Naive thymus-derived CD8-positive, alpha-beta T cell (primary cell): ENCODE data around the gene CYFIP2. TPM values are rescaled to one million over a fixed set of nuclear protein-coding genes. Genes with fewer than 3 reads are reported as not detected.
A peak's percentile ranks its signal among the peaks of the same experiment; 100 is the strongest.

Experiments used
- ATAC-seq, 2 donors: fragments of 150-1000 bp; cut with Tn5 transposase in 1 of 2; sonication (Bioruptor Pico), chemical (Tn5 transposase) in 1 of 2; 1 replicate in 1 of 2; 2 replicates in 1 of 2; pipeline ENCODE4 v1.10.0; 2021; ENCODE audit warnings: mild to moderate bottlenecking in 2 of 2, moderate library complexity in 2 of 2
- POLR2A ChIA-PET: fragments of 350-600 bp; sonication (Branson Sonifier 250); formaldehyde crosslinking; loops from one replicate; lab custom pipeline; 2021; ENCODE audit warnings: antibody characterized with exemption; lab: Charles Lee
- DNase-seq, 10 donors: peaks; one replicate each; pipeline versions ENCODE4 v3.0.0 to v3.0.0-alpha.2; 2020 to 2022
- H3K27ac Mint-ChIP-seq, 10 donors: one replicate each; pipeline ENCODE4 v1.8.0; 2020 to 2022; ENCODE audit warnings: mild to moderate bottlenecking in 10 of 10, mixed read lengths in 10 of 10, moderate library complexity in 4 of 10, inconsistent platforms in 1 of 10
- H3K27me3 Mint-ChIP-seq, 5 donors: one replicate each; pipeline ENCODE4 v1.8.0; 2021 to 2022; ENCODE audit warnings: mixed read lengths in 5 of 5
- H3K36me3 Mint-ChIP-seq, 3 donors: one replicate each; pipeline ENCODE4 v1.8.0; 2020 to 2022; ENCODE audit warnings: mixed read lengths in 3 of 3, mild to moderate bottlenecking in 2 of 3, inconsistent platforms in 1 of 3
- H3K4me1 Mint-ChIP-seq, 4 donors: one replicate each; pipeline ENCODE4 v1.8.0; 2021 to 2022; ENCODE audit warnings: mixed read lengths in 4 of 4
- H3K4me3 Mint-ChIP-seq, 10 donors: one replicate each; pipeline ENCODE4 v1.8.0; 2020 to 2022; ENCODE audit warnings: mild to moderate bottlenecking in 10 of 10, mixed read lengths in 10 of 10, moderate library complexity in 6 of 10, inconsistent platforms in 1 of 10
- H3K9me3 Mint-ChIP-seq, 9 donors: one replicate each; pipeline ENCODE4 v1.8.0; 2020 to 2022; ENCODE audit warnings: mixed read lengths in 9 of 9, mild to moderate bottlenecking in 3 of 9, inconsistent platforms in 1 of 9, moderate library complexity in 1 of 9
- polyA plus RNA-seq, 3 donors: library from polyadenylated mRNA; unstranded; fragments of 300-500 nt; fragmentation: Illumina TruSeq; gene quantifications; one replicate each; pipeline ENCODE4 v1.2.3, GENCODE V29; 2021
- total RNA-seq, 8 experiments: library from RNA in 2 of 8; stranded (reverse) in 2 of 8; gene quantifications; one replicate each; pipeline ENCODE4 v1.2.3 and lab custom pipeline; 2021 to 2026

The CYFIP2 gene
- total and polyA plus RNA-seq, 5 experiments from 2014 or later, result 395 to 668 (median 417) TPM

- no peak for DNase-seq
- peaks cover 0 to 1% (median 0%) of the 10 kb centered on the region in 5 donors for H3K27me3 Mint-ChIP-seq
- POLR2A ChIA-PET, result interaction anchor here (1.2 to 6.2 kb wide), 4 partner anchors 10 to 29 kb away, joined by 3 to 88 read pairs (median 59); partner anchors contain the start of gene CYFIP2
- peaks cover 0 to 2% (median 0%) of the 10 kb centered on the region in 9 donors for H3K9me3 Mint-ChIP-seq
- H3K27ac Mint-ChIP-seq, result peak overlapping the region in 9 of 10 donors; percentile 13 to 88 (median 83)
- H3K36me3 Mint-ChIP-seq, result peaks cover 0 to 29% (median 0%) of the 10 kb centered on the region in 3 donors
- H3K4me1 Mint-ChIP-seq, result peaks cover 36 to 94% (median 90%) of the 10 kb centered on the region in 4 donors
- ATAC-seq, result no peak
- peak overlapping the region in 9 of 10 donors; percentile 14 to 60 (median 40) for H3K4me3 Mint-ChIP-seq
Observed at GRCh38 chr5:157275403-157275802, 9.5 kb downstream of the CYFIP2 start.

GRCh38 chr5:157278319-157279037 is 12.6 kb downstream of the CYFIP2 start:
- peak overlapping the region in 3 of 10 donors; percentile 28 to 43 (median 42) for H3K4me3 Mint-ChIP-seq
- ATAC-seq, result no peak
- H3K4me1 Mint-ChIP-seq, result peaks cover 36 to 95% (median 90%) of the 10 kb centered on the region in 4 donors
- H3K36me3 Mint-ChIP-seq, result peaks cover 0 to 28% (median 8%) of the 10 kb centered on the region in 3 donors
- no peaks in the 10 kb centered on the region for H3K9me3 Mint-ChIP-seq
- peak overlapping the region in 8 of 10 donors; percentile 21 to 93 (median 72) for H3K27ac Mint-ChIP-seq
- POLR2A ChIA-PET, result interaction anchor here (1.1 to 6.2 kb wide), 5 partner anchors 10 to 28 kb away, joined by 3 to 42 read pairs (median 5); partner anchors contain the start of gene CYFIP2
- no peak for DNase-seq
- H3K27me3 Mint-ChIP-seq, result no peaks in the 10 kb centered on the region

- Mint-ChIP-seq H3K36me3 (peaks cover 0 to 26% (median 8%) of the 10 kb centered on the region in 3 donors), H3K4me3 (peak overlapping the region in 9 of 10 donors; percentile 5 to 79 (median 54)), H3K4me1 (peaks cover 37 to 95% (median 91%) of the 10 kb centered on the region in 4 donors), H3K27me3 (no peaks in the 10 kb centered on the region), H3K27ac (peak overlapping the region; percentile 60 to 93 (median 87)), H3K9me3 (no peaks in the 10 kb centered on the region)
- POLR2A ChIA-PET, result interaction anchor here (0.8 to 6.2 kb wide), 6 partner anchors 9 to 27 kb away, joined by 3 to 42 read pairs (median 4); partner anchors contain the start of gene CYFIP2
- DNase-seq, result no peak
- ATAC-seq, result no peak
Observed at GRCh38 chr5:157279605-157280239, 13.8 kb downstream of the CYFIP2 start.

DNA sequence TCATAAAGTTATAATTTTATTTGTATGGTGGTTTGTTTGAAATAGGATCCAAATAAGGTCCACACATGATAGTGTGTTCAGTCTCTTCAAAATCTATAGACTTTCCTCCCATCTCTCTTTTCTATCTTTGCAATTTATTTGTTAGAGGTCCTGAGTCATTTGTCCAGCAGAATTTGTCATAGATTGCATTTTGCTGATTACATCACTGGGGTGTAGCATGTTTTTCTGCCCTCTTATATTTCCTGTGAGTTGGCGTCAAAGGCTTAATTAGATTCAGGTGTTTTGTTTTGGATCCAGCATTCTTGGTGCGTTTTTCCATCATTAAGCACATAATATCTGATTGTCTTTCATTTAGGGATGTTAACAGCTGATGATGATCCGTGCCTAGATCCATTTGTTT is 15.0 kb downstream of the CYFIP2 start:
- Mint-ChIP-seq H3K4me1 (peaks cover 36 to 97% (median 94%) of the 10 kb centered on the region in 4 donors), H3K27me3 (no peaks in the 10 kb centered on the region), H3K27ac (peak overlapping the region; percentile 45 to 93 (median 83)), H3K4me3 (peak overlapping the region in 9 of 10 donors; percentile 0 to 70 (median 49)), H3K36me3 (peaks cover 0 to 38% (median 8%) of the 10 kb centered on the region in 3 donors), H3K9me3 (no peaks in the 10 kb centered on the region)
- POLR2A ChIA-PET, result interaction anchor here (1.2 to 8.9 kb wide), 3 partner anchors 7 to 16 kb away, joined by 3 to 88 read pairs (median 42); partner anchors contain the start of gene CYFIP2
- DNase-seq (no peak), ATAC-seq (no peak)

DNA sequence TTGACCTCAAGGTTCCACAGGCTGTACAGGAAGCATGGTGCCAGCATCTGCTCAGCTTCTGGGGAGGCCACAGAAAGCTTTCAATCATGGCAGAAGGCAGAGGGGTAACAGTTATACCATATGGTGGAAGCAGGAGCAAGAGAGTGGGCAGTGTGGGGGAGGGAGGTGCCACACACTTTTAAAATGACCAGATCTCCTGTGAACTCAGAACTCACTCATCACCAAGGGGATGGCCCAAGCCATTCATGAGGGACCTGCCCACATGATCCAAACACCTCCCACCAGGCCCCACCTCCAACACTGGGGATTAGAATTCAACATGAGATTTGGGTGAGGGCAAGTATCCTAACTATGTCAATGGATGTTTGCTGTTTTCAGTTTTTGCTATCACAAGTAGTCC is 16.2 kb downstream of the CYFIP2 start:
- Mint-ChIP-seq H3K4me1 (peaks cover 34 to 88% (median 87%) of the 10 kb centered on the region in 4 donors), H3K27ac (peak overlapping the region; percentile 58 to 93 (median 80)), H3K9me3 (no peaks in the 10 kb centered on the region), H3K27me3 (no peaks in the 10 kb centered on the region), H3K36me3 (peaks cover 0 to 35% (median 13%) of the 10 kb centered on the region in 3 donors), H3K4me3 (peak overlapping the region in 7 of 10 donors; percentile 18 to 62 (median 51))
- POLR2A ChIA-PET, result interaction anchor here (1.2 to 8.9 kb wide), 2 partner anchors 9 to 10 kb away, joined by 3 to 88 read pairs; no protein-coding TSS in a partner anchor
- ATAC-seq (no peak), DNase-seq (no peak)

- DNase-seq (peak in 4 of 10 donors; percentile 38 to 53 (median 40)), ATAC-seq (peak; percentile 90 to 96)
- Mint-ChIP-seq H3K4me3 (peak overlapping the region; percentile 1 to 67 (median 48)), H3K4me1 (peaks cover 38 to 89% (median 88%) of the 10 kb centered on the region in 4 donors), H3K27ac (peak overlapping the region; percentile 58 to 93 (median 80)), H3K9me3 (no peaks in the 10 kb centered on the region), H3K27me3 (no peaks in the 10 kb centered on the region), H3K36me3 (peaks cover 0 to 41% (median 24%) of the 10 kb centered on the region in 3 donors)
- POLR2A ChIA-PET, result interaction anchor here (0.5 to 8.9 kb wide), 6 partner anchors 10 to 578 kb away, joined by 3 to 88 read pairs (median 4); partner anchors contain the start of gene MED7
Observed at GRCh38 chr5:157283434-157283833, 17.5 kb downstream of the CYFIP2 start.

DNA sequence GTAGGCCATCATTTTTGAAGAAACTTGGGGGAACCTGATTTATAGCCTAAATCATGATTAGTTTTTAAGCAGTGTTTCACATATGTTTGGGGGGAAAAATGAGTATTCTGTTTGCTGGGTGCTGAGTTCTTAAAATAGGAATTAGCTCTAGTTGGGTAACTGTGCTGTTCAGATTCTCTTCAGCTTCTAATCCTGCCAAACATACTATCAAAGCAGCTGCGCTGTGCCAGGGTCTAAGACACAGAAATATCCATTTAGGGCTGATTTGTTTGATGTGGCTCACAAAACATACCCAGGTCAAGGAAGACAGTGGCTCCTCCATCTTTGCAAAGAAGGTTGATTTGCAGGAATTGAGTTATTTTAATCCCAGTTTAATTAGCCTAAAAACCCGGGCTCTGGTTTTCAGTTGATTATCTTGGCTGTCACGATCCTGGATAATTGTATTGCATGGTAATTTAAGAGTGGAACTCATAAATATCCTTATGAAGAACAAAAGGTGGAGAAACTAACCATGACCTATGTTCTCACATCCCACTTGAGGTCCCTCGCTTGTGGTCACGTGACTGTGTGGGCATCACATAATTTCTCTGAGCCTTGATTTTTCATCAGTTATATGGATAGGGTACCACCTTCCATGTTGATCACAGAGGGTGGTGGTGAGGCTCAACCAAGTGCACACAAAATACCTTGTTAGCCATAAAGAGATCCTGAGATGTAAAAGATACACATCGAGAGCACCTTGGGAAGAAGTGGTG is 18.7 kb downstream of the CYFIP2 start:
- Mint-ChIP-seq H3K27ac (peak overlapping the region in 9 of 10 donors; percentile 20 to 93 (median 61)), H3K4me3 (peak overlapping the region in 4 of 10 donors; percentile 9 to 46 (median 18)), H3K27me3 (no peaks in the 10 kb centered on the region), H3K9me3 (no peaks in the 10 kb centered on the region), H3K36me3 (peaks cover 0 to 47% (median 26%) of the 10 kb centered on the region in 3 donors), H3K4me1 (peaks cover 44 to 89% (median 88%) of the 10 kb centered on the region in 4 donors)
- ATAC-seq (no peak), DNase-seq (no peak)
- POLR2A ChIA-PET, result interaction anchor here (1.1 to 8.9 kb wide), 3 partner anchors 11 to 142 kb away, joined by 3 to 88 read pairs (median 4); partner anchors contain the start of gene MED7

DNA sequence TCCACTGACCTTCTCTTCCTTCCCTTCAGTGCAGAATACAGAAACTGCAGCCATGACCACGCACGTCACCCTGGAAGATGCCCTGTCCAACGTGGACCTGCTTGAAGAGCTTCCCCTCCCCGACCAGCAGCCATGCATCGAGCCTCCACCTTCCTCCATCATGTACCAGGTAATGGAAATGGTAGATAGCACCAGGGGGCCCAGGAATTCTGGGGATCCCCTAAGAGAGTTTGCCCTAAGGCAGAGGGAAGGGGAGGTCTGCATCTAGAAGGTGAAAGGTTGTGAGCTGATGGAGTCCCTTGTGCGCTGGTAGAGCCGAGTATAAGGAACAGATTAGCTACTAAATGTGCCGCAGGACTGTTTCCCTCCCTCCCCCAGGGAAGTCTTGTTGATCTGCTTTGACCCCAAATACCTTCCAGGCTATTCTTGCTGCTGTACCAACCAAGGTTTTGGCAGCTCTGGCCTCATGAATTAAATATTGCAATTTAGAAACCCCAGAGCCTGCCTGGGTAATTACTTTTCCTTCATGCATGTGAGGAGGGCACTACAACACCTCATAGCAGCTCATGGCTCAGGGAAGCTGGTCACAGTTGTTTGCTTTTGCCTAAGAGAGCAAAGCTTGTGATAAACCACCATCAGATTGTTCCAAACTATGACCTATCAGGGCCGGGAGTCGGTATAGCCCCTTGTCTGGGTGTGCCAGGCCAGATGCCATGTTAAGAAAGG is 19.6 kb downstream of the CYFIP2 start:
- Mint-ChIP-seq H3K36me3 (peaks cover 3 to 55% (median 26%) of the 10 kb centered on the region in 3 donors), H3K27ac (peak overlapping the region; percentile 6 to 93 (median 64)), H3K27me3 (no peaks in the 10 kb centered on the region), H3K4me1 (peaks cover 48 to 89% (median 88%) of the 10 kb centered on the region in 4 donors), H3K9me3 (no peaks in the 10 kb centered on the region), H3K4me3 (no peak overlapping the region)
- no peak for ATAC-seq
- POLR2A ChIA-PET, result interaction anchor here (1.0 to 8.9 kb wide), 5 partner anchors 12 to 71 kb away, joined by 3 to 88 read pairs (median 6); no protein-coding TSS in a partner anchor
- DNase-seq, result no peak

- peak overlapping the region in 9 of 10 donors; percentile 20 to 92 (median 69) for H3K27ac Mint-ChIP-seq
- peaks cover 50 to 90% (median 88%) of the 10 kb centered on the region in 4 donors for H3K4me1 Mint-ChIP-seq
- no peak for DNase-seq
- POLR2A ChIA-PET, result interaction anchor here (1.1 to 8.9 kb wide), 4 partner anchors 13 to 30 kb away, joined by 5 to 88 read pairs (median 19); no protein-coding TSS in a partner anchor
- H3K36me3 Mint-ChIP-seq, result peaks cover 10 to 68% (median 29%) of the 10 kb centered on the region in 3 donors
- no peaks in the 10 kb centered on the region for H3K27me3 Mint-ChIP-seq
- no peaks in the 10 kb centered on the region for H3K9me3 Mint-ChIP-seq
- ATAC-seq, result no peak
- H3K4me3 Mint-ChIP-seq, result no peak overlapping the region
Observed at GRCh38 chr5:157286761-157287211, 20.9 kb downstream of the CYFIP2 start.

DNA sequence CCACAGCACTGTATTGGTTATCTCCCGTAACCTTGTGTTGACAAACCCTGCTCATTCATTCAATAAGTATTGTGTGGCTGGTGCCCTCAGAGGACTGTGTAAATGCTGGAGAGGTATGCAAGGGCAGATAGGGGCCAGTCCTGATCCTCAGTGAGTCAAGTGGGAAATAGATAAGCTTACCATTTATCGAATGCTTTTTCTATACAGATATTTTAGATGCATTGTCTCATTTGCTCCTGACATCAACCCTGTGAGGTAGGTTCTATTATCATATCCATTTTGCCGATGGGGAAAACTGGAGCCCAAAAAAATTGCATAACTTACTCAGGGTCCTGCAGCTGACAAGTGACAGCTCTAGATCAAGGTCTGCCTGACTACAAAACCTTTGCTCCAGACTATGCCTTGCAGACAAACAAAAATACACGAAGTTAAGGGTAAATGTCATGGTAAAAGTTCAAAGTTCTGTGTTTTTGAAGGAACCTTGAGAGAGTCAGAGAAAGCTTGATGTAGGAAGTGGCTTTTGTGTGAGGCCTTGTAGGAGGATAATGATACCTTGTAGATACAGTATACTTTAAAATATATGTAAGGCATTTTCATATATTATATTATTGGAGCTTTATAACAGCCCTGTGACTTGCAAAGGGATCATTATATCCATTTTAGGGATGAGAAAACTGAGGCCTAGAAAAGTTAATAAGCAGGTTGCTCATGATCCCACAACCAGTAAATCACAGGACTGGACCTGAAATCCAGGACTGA is 22.7 kb downstream of the CYFIP2 start:
- POLR2A ChIA-PET, result interaction anchor here (0.6 to 8.9 kb wide), 12 partner anchors 9 to 84 kb away, joined by 3 to 88 read pairs (median 3); no protein-coding TSS in a partner anchor
- Mint-ChIP-seq H3K27ac (peak overlapping the region; percentile 82 to 94 (median 88)), H3K9me3 (no peaks in the 10 kb centered on the region), H3K4me1 (peaks cover 36 to 88% (median 73%) of the 10 kb centered on the region in 4 donors), H3K36me3 (peaks cover 10 to 79% (median 23%) of the 10 kb centered on the region in 3 donors), H3K4me3 (peak overlapping the region in 9 of 10 donors; percentile 33 to 82 (median 59)), H3K27me3 (no peaks in the 10 kb centered on the region)
- peak in 2 of 10 donors; percentile 48 to 52 for DNase-seq
- ATAC-seq, result peak; percentile 80 to 83
